Immature natural killer cell (primary cell): ENCODE data around the gene CYP27B1. TPM values are rescaled to one million over a fixed set of nuclear protein-coding genes. Genes with fewer than 3 reads are reported as not detected.

Experiments
- polyA plus RNA-seq, 3 donors: library from polyadenylated mRNA; unstranded; fragments of 300-500 nt; fragmentation: Illumina TruSeq; gene quantifications; one replicate each; pipeline ENCODE4 v1.2.3, GENCODE V29; 2021

The CYP27B1 gene
- polyA plus RNA-seq, 3 donors from 2014 or later = not detected

Other genes starting within 250 kb of the CYP27B1 start
- 10 to 100 TPM; 22.8 to 38.8 (median 29.4) TPM for gene DDIT3, start 246.6 kb downstream of the CYP27B1 start, polyA plus RNA-seq
- gene MBD6, start 244.3 kb downstream of the CYP27B1 start, polyA plus RNA-seq = 1 to 10 TPM; 1.8 to 5.5 (median 2.7) TPM
- gene DCTN2, start 219.9 kb downstream of the CYP27B1 start, polyA plus RNA-seq = 10 to 100 TPM; 90.2 to 99.0 (median 93.8) TPM
- gene KIF5A, start 217.0 kb downstream of the CYP27B1 start, polyA plus RNA-seq = not detected
- gene PIP4K2C, start 175.9 kb downstream of the CYP27B1 start, polyA plus RNA-seq = 10 to 100 TPM; 33.0 to 61.8 (median 54.1) TPM
- 10 to 100 TPM in 1 of 3 donors, 1 to 10 TPM in 2; 8.1 to 20.2 (median 9.5) TPM for gene DTX3, start 162.3 kb downstream of the CYP27B1 start, polyA plus RNA-seq
- under 1 TPM in 1 of 3 donors, not detected in 2; 0.27 TPM for gene ARHGEF25, start 155.6 kb downstream of the CYP27B1 start, polyA plus RNA-seq
- not detected for gene B4GALNT1, start 133.9 kb downstream of the CYP27B1 start, polyA plus RNA-seq
- gene OS9, start 72.9 kb downstream of the CYP27B1 start, polyA plus RNA-seq = 100 to 1,000 TPM in 1 of 3 donors, 10 to 100 TPM in 2; 54.2 to 111 (median 59.5) TPM
- gene AGAP2, start 28.3 kb downstream of the CYP27B1 start, polyA plus RNA-seq = 10 to 100 TPM in 1 of 3 donors, 1 to 10 TPM in 2; 1.4 to 10.5 (median 3.2) TPM
- gene TSPAN31, start 22.0 kb downstream of the CYP27B1 start, polyA plus RNA-seq = 100 to 1,000 TPM in 1 of 3 donors, 10 to 100 TPM in 2; 62.1 to 103 (median 72.6) TPM
- 100 to 1,000 TPM in 1 of 3 donors, 10 to 100 TPM in 2; 68.7 to 133 (median 75.6) TPM for gene CDK4, start 14.8 kb downstream of the CYP27B1 start, polyA plus RNA-seq
- 1 to 10 TPM; 1.7 to 4.4 (median 3.7) TPM for gene MARCHF9, start 12.0 kb downstream of the CYP27B1 start, polyA plus RNA-seq
- 10 to 100 TPM in 1 of 3 donors, 1 to 10 TPM in 2; 3.5 to 11.8 (median 6.7) TPM for gene METTL1, start 5.0 kb upstream of the CYP27B1 start, polyA plus RNA-seq
- 1 to 10 TPM; 1.3 to 3.4 (median 2.8) TPM for gene EEF1AKMT3, start 5.5 kb upstream of the CYP27B1 start, polyA plus RNA-seq
- 10 to 100 TPM; 22.2 to 38.6 (median 23.4) TPM for gene TSFM, start 15.7 kb upstream of the CYP27B1 start, polyA plus RNA-seq
- gene AVIL, start 51.7 kb upstream of the CYP27B1 start, polyA plus RNA-seq = under 1 TPM in 2 of 3 donors, not detected in 1; 0.40 to 0.95 TPM
- gene CTDSP2, start 79.7 kb upstream of the CYP27B1 start, polyA plus RNA-seq = 10 to 100 TPM; 30.6 to 51.8 (median 36.5) TPM
- 10 to 100 TPM; 17.3 to 23.8 (median 19.3) TPM for gene ATP23, start 174.5 kb upstream of the CYP27B1 start, polyA plus RNA-seq